Measurements from ENCODE around the gene PBX1.
A peak's percentile ranks its signal among the peaks of the same experiment; 100 is the strongest.

The PBX1 gene

DNA sequence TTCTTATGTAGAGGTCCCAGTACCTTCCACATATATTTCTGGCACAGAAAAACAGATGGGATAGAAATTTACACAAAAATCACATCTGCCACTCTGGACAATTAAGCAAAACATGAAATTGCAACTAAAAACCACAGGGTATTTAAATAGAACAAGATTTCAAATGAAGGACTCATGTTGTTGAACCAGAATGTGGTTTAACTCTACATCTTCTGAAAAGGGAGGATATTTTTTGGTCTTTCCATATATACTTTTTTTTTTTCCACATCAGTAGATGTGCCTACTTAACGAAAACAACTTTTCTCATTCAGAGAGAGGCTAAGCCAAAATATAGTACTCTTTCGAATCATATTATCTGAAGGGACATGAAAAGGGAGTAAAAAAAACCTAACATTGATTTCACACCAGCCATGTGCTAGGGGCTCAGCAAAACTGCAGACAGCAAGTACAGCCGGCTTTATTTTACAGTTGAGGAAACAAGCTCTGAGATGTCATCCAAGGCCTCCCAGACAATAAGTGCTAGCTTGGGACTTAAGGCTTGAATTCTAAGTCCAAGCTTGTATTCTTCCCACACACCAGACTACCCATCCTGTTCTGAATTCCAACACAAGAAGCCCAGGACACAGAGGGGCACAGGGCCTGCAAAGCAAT lies 208.9 kb downstream of the PBX1 start:
- no peak for DNase-seq

GRCh38 chr1:164768619-164769018 lies 209.6 kb downstream of the PBX1 start:
- DNase-seq: no peak

GRCh38 chr1:164769486-164770130 lies 210.6 kb downstream of the PBX1 start:
- no peak for DNase-seq

- no peak for DNase-seq
These were observed 211.1 kb downstream of the PBX1 start for GRCh38 chr1:164770131-164770529.

- DNase-seq: no peak
These were observed 212.1 kb downstream of the PBX1 start for GRCh38 chr1:164771041-164771618.

DNA sequence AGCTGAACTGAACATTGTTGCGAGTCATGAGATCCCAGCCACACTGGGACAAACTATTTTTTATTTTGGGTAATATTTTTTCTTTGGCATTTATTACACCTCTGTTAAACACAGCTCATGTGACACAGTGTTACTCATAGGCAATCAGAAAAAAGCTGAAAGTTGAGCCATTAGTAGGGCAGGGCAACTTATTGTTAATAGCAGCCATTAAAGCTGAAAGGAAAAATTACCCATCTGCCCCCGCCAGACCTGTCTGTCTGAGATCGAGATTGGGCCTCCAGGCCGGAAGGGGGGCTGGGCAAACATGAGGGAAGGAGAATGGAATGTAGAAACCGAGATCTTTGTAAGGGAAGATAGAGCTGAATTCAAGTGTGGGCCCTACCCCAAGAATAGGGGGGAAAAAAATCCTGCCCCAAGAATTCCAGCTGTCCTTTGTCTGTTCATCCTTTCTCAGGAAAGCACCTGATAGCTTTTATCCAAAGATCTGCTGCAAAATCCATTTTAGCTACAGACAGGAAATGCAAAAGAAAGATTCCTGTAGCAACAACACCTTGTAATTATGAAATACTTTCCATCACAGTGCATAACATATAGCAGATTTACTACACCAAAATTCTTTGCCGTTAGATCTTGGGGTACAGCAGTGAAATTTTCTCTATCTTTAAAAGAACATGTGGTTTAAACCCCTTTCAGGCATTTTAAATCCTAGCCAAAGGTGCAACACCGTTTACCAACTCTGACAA lies 212.8 kb downstream of the PBX1 start:
- DNase-seq: peak; percentile 83

- no peak for DNase-seq
These were observed 213.7 kb downstream of the PBX1 start for GRCh38 chr1:164772635-164773034.

GRCh38 chr1:164773102-164773501 lies 214.1 kb downstream of the PBX1 start:
- DNase-seq: no peak

GRCh38 chr1:164774413-164774812 lies 215.4 kb downstream of the PBX1 start:
- DNase-seq: no peak

DNA sequence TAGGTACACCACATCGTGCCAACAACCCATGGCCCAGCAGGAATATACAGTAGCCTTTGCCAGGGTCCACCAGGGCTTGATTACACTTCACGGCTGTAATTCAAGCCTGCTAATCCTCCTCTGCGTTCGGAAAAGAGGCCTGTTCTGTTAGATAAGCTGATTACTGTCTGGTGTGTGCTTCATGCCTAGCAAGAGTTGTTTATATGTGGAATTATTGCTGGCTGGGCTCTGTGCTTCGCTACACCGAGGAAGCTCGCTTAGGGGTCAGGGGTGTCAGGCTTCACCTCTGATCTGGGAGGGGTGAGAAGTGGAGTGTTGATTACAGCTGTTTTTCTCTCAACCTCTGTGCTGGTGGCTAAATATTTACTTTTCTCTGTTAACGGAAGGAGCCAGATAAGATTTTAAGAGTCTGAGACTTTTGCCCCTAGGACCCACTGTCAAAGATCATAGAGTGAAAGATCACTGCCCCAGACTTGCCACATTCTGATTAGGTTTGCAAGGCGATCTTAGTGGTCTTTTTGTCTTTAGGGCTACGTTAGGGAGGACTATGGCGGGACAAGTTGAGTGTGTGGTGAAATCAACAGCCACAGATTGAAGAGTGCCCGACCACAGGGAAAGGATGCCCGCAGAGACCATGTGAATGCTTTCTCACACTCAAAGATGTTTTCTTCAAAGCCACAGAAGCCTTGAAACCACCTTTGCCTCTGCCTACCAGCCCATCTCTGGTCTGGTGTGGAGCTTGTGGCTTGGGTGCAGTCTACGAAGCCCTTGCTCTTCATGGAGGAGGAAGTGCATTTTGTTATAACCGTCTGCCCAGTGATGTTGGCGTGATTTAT lies 216.1 kb downstream of the PBX1 start:
- peak; percentile 77 for DNase-seq

- DNase-seq: peak; percentile 25
These were observed 218.5 kb downstream of the PBX1 start for GRCh38 chr1:164777518-164777917.

DNA sequence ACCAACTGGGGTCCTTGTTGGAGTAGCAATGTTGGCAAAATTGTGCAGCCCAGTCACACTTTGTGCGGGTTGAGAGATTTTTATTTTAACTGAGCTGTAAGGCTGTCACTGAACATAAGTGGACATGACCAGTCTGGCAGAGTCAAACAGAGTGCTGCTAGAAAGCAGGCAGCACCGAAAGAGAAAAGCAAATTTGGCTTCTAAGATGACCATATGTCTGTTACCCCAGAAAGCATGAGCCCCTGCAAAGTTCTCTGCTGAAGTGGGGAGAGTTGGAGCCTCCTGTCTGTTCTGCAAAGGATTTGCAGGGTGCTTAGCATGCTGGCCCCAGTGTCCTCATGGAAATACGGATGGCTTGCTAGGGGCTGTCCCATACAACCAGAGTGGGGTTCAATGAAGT lies 220.4 kb downstream of the PBX1 start:
- DNase-seq: no peak

GRCh38 chr1:164780111-164780812 lies 221.3 kb downstream of the PBX1 start:
- DNase-seq: no peak

- DNase-seq: no peak
These were observed 221.9 kb downstream of the PBX1 start for GRCh38 chr1:164780863-164781262.

DNA sequence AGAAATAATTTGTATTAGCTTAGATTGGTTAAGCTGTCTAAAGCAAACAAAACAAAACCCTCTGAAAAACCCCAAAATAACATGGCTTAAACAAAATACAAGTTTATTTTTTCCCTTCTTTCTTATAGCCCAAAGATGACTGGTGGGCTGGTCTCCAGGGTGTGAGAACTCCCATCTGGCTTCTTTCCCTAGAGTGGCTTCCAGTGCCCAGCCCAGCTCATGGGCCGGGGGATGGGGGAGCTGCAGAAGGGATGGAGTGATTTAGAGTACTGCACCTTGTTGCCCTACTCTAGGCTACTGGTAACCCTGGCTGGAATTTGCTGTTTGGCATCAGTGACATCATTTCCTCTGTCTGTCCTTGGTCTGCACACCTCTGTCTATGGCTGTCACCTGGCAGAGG lies 223.0 kb downstream of the PBX1 start:
- DNase-seq: no peak

- no peak for DNase-seq
These were observed 225.0 kb downstream of the PBX1 start for GRCh38 chr1:164783778-164784555.

DNA sequence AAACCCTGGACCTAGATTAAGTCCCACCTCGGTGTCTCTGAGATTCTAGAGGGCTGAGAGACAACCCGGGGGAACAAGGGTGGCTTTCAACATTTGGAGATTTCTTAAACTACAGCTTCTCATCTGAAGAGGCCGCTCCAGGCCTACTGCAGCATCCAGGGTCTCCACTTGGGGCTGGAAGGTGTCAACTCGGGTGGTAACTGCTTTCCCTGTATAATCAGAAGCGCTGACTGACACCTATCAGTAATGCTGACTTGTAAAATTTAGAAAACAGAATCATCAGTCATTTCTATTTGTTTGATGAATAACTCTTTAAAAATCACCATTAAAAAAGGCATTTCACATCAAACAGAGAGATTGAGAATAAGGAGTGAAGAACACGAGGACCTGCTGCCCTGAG lies 226.0 kb downstream of the PBX1 start:
- no peak for DNase-seq

DNA sequence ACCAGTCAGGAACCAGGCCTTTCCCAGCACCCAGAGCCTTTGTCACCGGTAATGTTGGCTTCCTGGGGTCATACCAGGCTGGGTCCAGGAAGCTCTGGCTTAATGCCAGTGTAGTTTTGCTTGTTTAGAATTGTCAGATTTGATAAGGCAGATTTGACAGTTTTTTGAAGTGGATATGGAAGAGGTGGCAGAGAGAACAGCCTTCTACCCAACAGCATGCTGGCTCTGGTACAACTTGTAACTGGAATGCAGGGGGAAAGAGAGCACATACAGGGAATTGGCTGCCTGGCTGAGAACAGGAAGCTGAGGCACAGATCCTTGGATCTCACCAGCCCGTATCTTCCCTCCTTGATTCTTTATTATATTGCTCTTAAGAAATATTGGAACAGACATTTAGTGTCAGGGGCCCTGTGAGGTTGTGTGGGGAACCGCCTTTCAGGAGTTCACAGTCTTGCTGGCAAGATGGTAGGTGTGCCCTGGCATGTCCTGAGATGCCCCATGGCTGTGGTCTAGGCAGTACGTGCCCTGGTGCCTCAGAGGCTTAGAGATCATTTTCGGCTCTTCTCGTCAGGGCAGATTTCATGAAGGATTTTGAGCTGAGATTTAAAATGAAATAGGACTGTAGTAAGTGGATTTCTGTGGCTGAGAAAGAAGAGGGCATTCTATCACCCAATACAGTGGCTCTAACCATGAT lies 227.0 kb downstream of the PBX1 start:
- no peak for DNase-seq

GRCh38 chr1:164786980-164787833 lies 228.2 kb downstream of the PBX1 start:
- DNase-seq: peak; percentile 84

DNA sequence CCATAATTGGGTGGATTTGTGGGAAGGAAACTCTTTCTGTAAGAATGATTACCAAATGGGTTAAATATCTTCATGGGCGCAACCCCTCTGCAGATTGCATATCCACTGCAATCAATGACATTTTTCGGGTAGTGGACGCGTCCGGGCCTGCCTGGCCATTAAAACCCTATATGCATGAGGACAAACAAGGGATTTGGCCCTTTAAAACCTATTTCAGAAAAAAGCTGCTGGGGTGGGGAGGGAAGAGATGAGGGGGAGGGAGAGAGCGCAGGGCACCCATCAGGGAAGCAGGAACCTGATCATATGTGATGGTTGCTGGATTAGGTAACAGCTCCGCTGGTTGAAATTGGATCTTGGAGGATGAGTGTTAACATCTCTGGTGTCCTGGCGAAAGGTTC lies 228.8 kb downstream of the PBX1 start:
- DNase-seq: peak; percentile 85

Data from NCI-H748 treated with DMSO at 0.1 percent for 48 hours (cell line).